ENCODE measurements around the gene HMX2. TPM values are rescaled to one million over a fixed set of nuclear protein-coding genes. Genes with fewer than 3 reads are reported as not detected.

HMX2 gene
- total RNA-seq, 1 experiment from 2014 or later, result not detected

DNA sequence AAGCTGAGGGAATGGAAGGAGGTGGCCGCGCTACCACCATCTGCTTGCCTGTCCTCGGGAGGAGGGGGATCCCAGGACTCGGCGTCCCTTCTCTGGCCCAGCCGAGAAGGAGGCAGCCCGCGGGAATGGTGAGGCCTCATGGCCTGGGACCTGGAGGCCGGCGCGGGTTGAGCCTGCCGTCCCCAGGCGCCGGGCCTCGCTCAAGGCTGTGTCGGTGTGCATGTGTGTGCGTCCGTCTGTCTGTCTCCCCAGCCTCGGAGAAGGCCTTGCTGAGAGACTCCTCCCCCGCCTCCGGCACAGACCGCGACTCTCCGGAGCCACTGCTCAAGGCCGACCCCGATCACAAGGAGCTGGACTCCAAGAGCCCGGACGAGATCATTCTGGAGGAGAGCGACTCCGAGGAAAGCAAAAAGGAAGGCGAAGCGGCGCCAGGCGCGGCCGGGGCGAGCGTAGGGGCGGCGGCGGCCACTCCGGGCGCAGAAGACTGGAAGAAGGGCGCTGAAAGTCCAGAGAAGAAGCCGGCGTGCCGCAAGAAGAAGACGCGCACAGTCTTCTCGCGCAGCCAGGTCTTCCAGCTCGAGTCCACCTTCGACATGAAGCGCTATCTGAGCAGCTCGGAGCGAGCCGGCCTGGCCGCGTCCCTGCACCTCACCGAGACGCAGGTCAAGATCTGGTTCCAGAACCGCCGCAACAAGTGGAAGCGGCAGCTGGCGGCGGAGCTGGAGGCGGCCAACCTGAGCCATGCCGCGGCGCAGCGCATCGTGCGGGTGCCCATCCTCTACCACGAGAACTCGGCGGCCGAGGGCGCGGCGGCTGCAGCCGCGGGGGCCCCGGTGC is 10.9 kb upstream of the HMX2 start:
- no peaks in the 10 kb centered on the region for H4K20me1 ChIP-seq (ENCODE audit: low read length)
- H3K9me2 ChIP-seq (replicated peaks; ENCODE audit: low read length), result no peaks in the 10 kb centered on the region
- H2AFZ ChIP-seq (ENCODE audit: low read length), result peak overlapping the region; percentile 41
- TF ChIP-seq EZH2phosphoT487 (IDR thresholded peaks at IDR 0.05; ENCODE audit: borderline replicate concordance, low read length) (no peak), CTCF (conservative IDR thresholded peaks at IDR 0.05; ENCODE audit: low read depth, low read length) (no peak), EZH2 (IDR thresholded peaks at IDR 0.05; ENCODE audit: low read length, unreplicated experiment) (peak; percentile 65)
- no peaks in the 10 kb centered on the region; the same call in 1 of the 2 replicates for H3K4me1 ChIP-seq (ENCODE audit: insufficient read depth, low read length)
- no peaks in the 10 kb centered on the region for H3F3A ChIP-seq (ENCODE audit: low read length, unreplicated experiment)
- H3K4me3 ChIP-seq (ENCODE audit: low read length), result peak overlapping the region; percentile 56
- no peaks in the 10 kb centered on the region for H3K9me3 ChIP-seq (ENCODE audit: low read length)
- no peak overlapping the region for H3K9ac ChIP-seq (ENCODE audit: low read length)
- ATAC-seq (0 out of 2 replicates have a peak, but pooled peaks have one; percentile 12), DNase-seq (no peak)
- POLR2A ChIA-PET (ENCODE audit: unreplicated experiment), result no interaction called here
- H3K27ac ChIP-seq (ENCODE audit: low read length), result no peak overlapping the region
- intact Hi-C loops (cut with micrococcal nuclease), result no loop called here
- H3K36me3 ChIP-seq (ENCODE audit: low read depth, low read length), result no peaks in the 10 kb centered on the region
- H3K4me2 ChIP-seq (ENCODE audit: low read length), result peak overlapping the region; percentile 81
- BruUV-seq (replicated peaks), result no TSS peak
- CTCF ChIA-PET, result no interaction called here
- no peaks in the 10 kb centered on the region for H3K79me2 ChIP-seq (ENCODE audit: low read length)
- peaks cover 75% of the 10 kb centered on the region for H3K27me3 ChIP-seq (ENCODE audit: low read length)

DNA sequence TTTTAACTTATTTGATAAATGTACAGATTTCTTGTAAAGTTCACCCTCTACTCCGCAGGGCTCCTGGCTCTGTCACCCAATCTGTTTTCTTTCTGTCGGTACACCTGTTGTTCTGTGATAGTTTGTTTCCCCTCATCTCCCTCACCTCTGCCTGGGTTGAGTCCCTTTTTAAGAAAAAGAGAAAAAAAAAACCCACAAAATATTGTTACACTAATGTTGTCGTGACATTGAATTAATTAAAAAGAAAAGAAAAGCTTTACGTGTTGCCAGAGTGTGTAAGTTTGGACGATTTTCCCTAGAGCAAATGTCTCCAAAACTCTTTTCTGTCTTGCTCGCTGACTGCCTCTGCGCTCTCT is 8.8 kb upstream of the HMX2 start:
- ChIA-PET POLR2A (ENCODE audit: unreplicated experiment) (no interaction called here), CTCF (interaction anchor here (0.6 kb wide), 1 partner anchor 15 kb away, joined by 3 read pairs; the partner anchor contains the start of gene BUB3)
- Histone ChIP-seq H3K4me3 (ENCODE audit: low read length) (peak overlapping the region; percentile 66), H3F3A (ENCODE audit: low read length, unreplicated experiment) (no peaks in the 10 kb centered on the region), H3K27me3 (ENCODE audit: low read length) (peaks cover 78% of the 10 kb centered on the region), H4K20me1 (ENCODE audit: low read length) (no peaks in the 10 kb centered on the region), H3K4me2 (ENCODE audit: low read length) (peak overlapping the region; percentile 88), H3K79me2 (ENCODE audit: low read length) (no peaks in the 10 kb centered on the region), H3K27ac (ENCODE audit: low read length) (no peak overlapping the region), H2AFZ (ENCODE audit: low read length) (peak overlapping the region; percentile 69; the same call in 1 of the 2 replicates), H3K4me1 (ENCODE audit: insufficient read depth, low read length) (no peaks in the 10 kb centered on the region; the same call in 1 of the 2 replicates), H3K9ac (ENCODE audit: low read length) (no peak overlapping the region), H3K9me3 (ENCODE audit: low read length) (no peaks in the 10 kb centered on the region), H3K36me3 (ENCODE audit: low read depth, low read length) (no peaks in the 10 kb centered on the region), H3K9me2 (replicated peaks; ENCODE audit: low read length) (no peaks in the 10 kb centered on the region)
- TF ChIP-seq CTCF (conservative IDR thresholded peaks at IDR 0.05; ENCODE audit: low read depth, low read length) (no peak), EZH2 (IDR thresholded peaks at IDR 0.05; ENCODE audit: low read length, unreplicated experiment) (no peak), EZH2phosphoT487 (IDR thresholded peaks at IDR 0.05; ENCODE audit: borderline replicate concordance, low read length) (no peak)
- no TSS peak for BruUV-seq (replicated peaks)
- ATAC-seq (no peak), DNase-seq (no peak)
- intact Hi-C loops (cut with micrococcal nuclease), result no loop called here
